MM.1S (cell line): ENCODE measurements around the gene HGS.
"Not testable (repeated sequence)": the region's sequence is repeated elsewhere in the genome, so short reads cannot be mapped to it uniquely, and the experiment has no call there.

Experiments
- DNase-seq: peaks from one replicate; pipeline ENCODE4 v3.0.0-alpha.2; 2015
- H2AFZ ChIP-seq: fragments of 300-600 bp; sonication (generic); 2 replicates; pipeline ENCODE4 v1.6.0; 2016; ENCODE audit warnings: antibody characterized with exemption, low read length
- H3F3A ChIP-seq: fragments of 300-600 bp; sonication (generic); 2 replicates; pipeline ENCODE4 v1.6.1; 2016; ENCODE audit warnings: mild to moderate bottlenecking, antibody characterized with exemption, low read length, moderate library complexity, mixed read lengths; ENCODE audit not compliant: insufficient read depth
- H3K27ac ChIP-seq: fragments of 300-600 bp; sonication (generic); 2 replicates; pipeline ENCODE4 v1.5.1; 2016; ENCODE audit warnings: mild to moderate bottlenecking, low read length
- H3K27me3 ChIP-seq: fragments of 300-600 bp; sonication (generic); replicated peaks from 2 replicates; pipeline ENCODE4 v1.6.0; 2016; ENCODE audit warnings: low read length; ENCODE audit not compliant: insufficient read depth
- H3K36me3 ChIP-seq: fragments of 300-600 bp; sonication (generic); replicated peaks from 2 replicates; pipeline ENCODE4 v1.6.1; 2016; ENCODE audit warnings: mild to moderate bottlenecking, low read length, mixed read lengths; ENCODE audit not compliant: insufficient read depth
- H3K4me1 ChIP-seq: fragments of 300-600 bp; sonication (generic); 2 replicates; pipeline ENCODE4 v1.6.1; 2016; ENCODE audit warnings: low read length, mixed read lengths
- H3K4me2 ChIP-seq: fragments of 300-600 bp; sonication (generic); 2 replicates; pipeline ENCODE4 v1.6.0; 2016; ENCODE audit warnings: low read depth, low read length
- H3K4me3 ChIP-seq: fragments of 300-600 bp; sonication (generic); 2 replicates; pipeline ENCODE4 v1.5.1; 2016; ENCODE audit warnings: low read length, mixed read lengths
- H3K79me2 ChIP-seq: fragments of 300-600 bp; sonication (generic); 2 replicates; pipeline ENCODE4 v1.6.1; 2016; ENCODE audit warnings: mixed run types, low read length, mixed read lengths
- H3K9ac ChIP-seq: fragments of 300-600 bp; sonication (generic); 2 replicates; pipeline ENCODE4 v1.6.1; 2016; ENCODE audit warnings: low read length, mixed read lengths
- H3K9me2 ChIP-seq: fragments of 300-600 bp; sonication (generic); replicated peaks from 2 replicates; pipeline ENCODE4 v1.6.1; 2016; ENCODE audit warnings: mild to moderate bottlenecking, low read length, mixed read lengths; ENCODE audit not compliant: insufficient read depth
- H3K9me3 ChIP-seq: fragments of 300-600 bp; sonication (generic); replicated peaks from 2 replicates; pipeline ENCODE4 v1.6.1; 2016; ENCODE audit warnings: mild to moderate bottlenecking, low read length, mixed read lengths; ENCODE audit not compliant: insufficient read depth
- H4K20me1 ChIP-seq: fragments of 300-600 bp; sonication (generic); 2 replicates; pipeline ENCODE4 v1.6.1; 2016; ENCODE audit warnings: mild to moderate bottlenecking, low read length, moderate library complexity, mixed read lengths; ENCODE audit not compliant: insufficient read depth
- CTCF ChIP-seq: fragments of 300-600 bp; sonication (generic); IDR thresholded peaks from 2 replicates; pipeline ENCODE4 v1.5.1; 2016; ENCODE audit warnings: antibody characterized with exemption, low read length, mixed read lengths
- EZH2 ChIP-seq: fragments of 300-600 bp; sonication (generic); optimal IDR thresholded peaks from 2 replicates; pipeline ENCODE3; 2017; ENCODE audit warnings: low read depth, mild to moderate bottlenecking, antibody characterized with exemption, low read length, mixed read lengths
- EZH2phosphoT487 ChIP-seq: fragments of 300-600 bp; sonication (generic); IDR thresholded peaks from 2 replicates; pipeline ENCODE4 v1.6.1; 2018; ENCODE audit warnings: antibody characterized with exemption, low read length

The HGS gene

GRCh38 chr17:81672954-81673353, 10.9 kb upstream of the HGS start:
- no peak for TF ChIP-seq EZH2phosphoT487
- no peak for TF ChIP-seq EZH2
- TF ChIP-seq CTCF = no peak
- 0 out of 2 replicates have a peak, but pooled peaks cover 4% of the 10 kb centered on the region for H3F3A ChIP-seq
- no peak overlapping the region for H3K9ac ChIP-seq
- H3K79me2 ChIP-seq = peaks cover 15% of the 10 kb centered on the region
- H3K36me3 ChIP-seq = no peaks in the 10 kb centered on the region
- H3K4me3 ChIP-seq = no peak overlapping the region
- no peaks in the 10 kb centered on the region for H3K9me2 ChIP-seq
- H3K27ac ChIP-seq = no peak overlapping the region
- H3K4me1 ChIP-seq = no peaks in the 10 kb centered on the region
- no peaks in the 10 kb centered on the region for H3K9me3 ChIP-seq
- H4K20me1 ChIP-seq = no peaks in the 10 kb centered on the region
- no peaks in the 10 kb centered on the region for H3K27me3 ChIP-seq
- DNase-seq = no peak
- H3K4me2 ChIP-seq = no peak overlapping the region
- H2AFZ ChIP-seq = no peak overlapping the region

- Histone ChIP-seq H3K79me2 (0 out of 2 replicates have a peak, but pooled peaks cover 8% of the 10 kb centered on the region), H2AFZ (no peak overlapping the region), H3K9me2 (no peaks in the 10 kb centered on the region), H3K9me3 (no peaks in the 10 kb centered on the region), H3K4me3 (no peak overlapping the region), H3K9ac (no peak overlapping the region), H4K20me1 (no peaks in the 10 kb centered on the region), H3K4me1 (no peaks in the 10 kb centered on the region), H3K36me3 (no peaks in the 10 kb centered on the region), H3K27me3 (no peaks in the 10 kb centered on the region), H3F3A (0 out of 2 replicates have a peak, but pooled peaks cover 4% of the 10 kb centered on the region), H3K4me2 (no peak overlapping the region), H3K27ac (no peak overlapping the region)
- no peak for DNase-seq
- TF ChIP-seq EZH2 (no peak), CTCF (no peak), EZH2phosphoT487 (no peak)
Observed at GRCh38 chr17:81673561-81674258, 10.1 kb upstream of the HGS start.

GRCh38 chr17:81675515-81676221, 8.1 kb upstream of the HGS start:
- H3K4me1 ChIP-seq, H3K9me3 ChIP-seq, H3K4me3 ChIP-seq, H3K9ac ChIP-seq, DNase-seq, H3F3A ChIP-seq, H2AFZ ChIP-seq, H3K27me3 ChIP-seq, H3K79me2 ChIP-seq, H3K36me3 ChIP-seq, H4K20me1 ChIP-seq, H3K9me2 ChIP-seq, H3K27ac ChIP-seq, H3K4me2 ChIP-seq: not testable (repeated sequence)
- TF ChIP-seq CTCF = peak; percentile 38
